ENCODE measurements around the gene CR2. TPM values are rescaled to one million over a fixed set of nuclear protein-coding genes. Genes with fewer than 3 reads are reported as not detected.
A peak's percentile ranks its signal among the peaks of the same experiment; 100 is the strongest.
"Not testable (repeated sequence)": the region's sequence is repeated elsewhere in the genome, so short reads cannot be mapped to it uniquely, and the experiment has no call there.

The CR2 gene
- total RNA-seq, 2 experiments from 2014 or later: not detected

GRCh38 chr1:207427832-207428585 is 26.1 kb upstream of the CR2 start:
- POLR2A ChIA-PET: no interaction called here
- no peak for DNase-seq
- Mint-ChIP-seq H3K27me3 (peaks cover 26% of the 10 kb centered on the region), H3K36me3 (ENCODE audit: low read depth) (no peaks in the 10 kb centered on the region), H3K4me3 (no peak overlapping the region), H3K9me3 (no peaks in the 10 kb centered on the region), H3K4me1 (no peaks in the 10 kb centered on the region), H3K27ac (no peak overlapping the region)
- CTCF ChIA-PET: no interaction called here

- Mint-ChIP-seq H3K27ac (no peak overlapping the region), H3K9me3 (no peaks in the 10 kb centered on the region), H3K27me3 (peaks cover 27% of the 10 kb centered on the region), H3K36me3 (ENCODE audit: low read depth) (no peaks in the 10 kb centered on the region), H3K4me1 (no peaks in the 10 kb centered on the region), H3K4me3 (no peak overlapping the region)
- POLR2A ChIA-PET: interaction anchor here (0.8 kb wide), 1 partner anchor 56 kb away, joined by 3 read pairs; no protein-coding TSS in a partner anchor
- CTCF ChIA-PET: interaction anchor here (0.7 kb wide), 1 partner anchor 964 kb away, joined by 3 read pairs; no protein-coding TSS in a partner anchor
- DNase-seq: no peak
These were observed 25.3 kb upstream of the CR2 start for GRCh38 chr1:207428783-207429182.

DNA sequence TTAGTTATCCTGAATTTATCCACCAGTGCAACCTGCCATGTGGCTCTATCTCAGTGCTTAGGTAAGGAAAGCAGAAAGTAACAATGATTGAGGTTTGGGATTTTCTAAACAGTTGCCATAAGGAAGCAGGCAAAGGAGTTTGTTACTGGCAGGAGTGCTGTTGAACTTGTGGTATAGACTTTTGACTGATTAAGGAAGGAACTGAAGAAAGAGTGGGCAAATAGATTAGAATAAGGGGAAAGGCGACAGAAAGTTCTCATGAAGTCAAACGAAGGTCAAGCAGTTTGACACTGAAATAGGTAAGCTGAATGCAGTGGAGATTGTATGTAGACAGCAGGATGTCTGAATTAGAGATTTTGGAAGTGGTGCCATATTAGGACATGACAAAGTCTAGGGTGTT is 24.2 kb upstream of the CR2 start:
- ChIA-PET POLR2A (no interaction called here), CTCF (no interaction called here)

DNA sequence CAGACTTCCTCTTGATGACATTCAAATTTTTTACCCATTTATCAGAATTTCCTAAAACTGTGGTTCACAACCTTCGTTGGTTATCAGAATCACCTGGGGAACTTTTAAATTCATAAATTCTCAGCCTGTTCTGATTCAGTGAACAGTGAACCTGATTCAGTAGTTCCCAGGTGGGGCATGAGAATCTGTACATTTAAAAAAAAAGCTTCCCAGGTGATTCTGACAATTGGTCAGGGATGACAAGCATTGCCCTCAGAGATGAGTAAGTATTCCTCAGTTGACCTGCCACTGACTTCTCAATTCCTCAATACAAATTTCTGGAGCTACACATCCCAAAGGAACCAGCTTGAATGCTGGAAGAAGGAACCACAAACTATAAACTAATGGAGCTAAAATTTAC is 23.5 kb upstream of the CR2 start:
- peaks cover 31% of the 10 kb centered on the region for H3K27me3 Mint-ChIP-seq
- no peaks in the 10 kb centered on the region for H3K9me3 Mint-ChIP-seq
- no peaks in the 10 kb centered on the region for H3K36me3 Mint-ChIP-seq (ENCODE audit: low read depth)
- ChIA-PET POLR2A (no interaction called here), CTCF (no interaction called here)
- no peak overlapping the region for H3K27ac Mint-ChIP-seq
- DNase-seq: no peak
- H3K4me3 Mint-ChIP-seq: no peak overlapping the region
- no peaks in the 10 kb centered on the region for H3K4me1 Mint-ChIP-seq

More for the DNA sequence above, 24.2 kb upstream of the CR2 start:
- Mint-ChIP-seq H3K27ac (no peak overlapping the region), H3K4me3 (no peak overlapping the region), H3K4me1 (no peaks in the 10 kb centered on the region), H3K9me3 (no peaks in the 10 kb centered on the region), H3K36me3 (ENCODE audit: low read depth) (no peaks in the 10 kb centered on the region), H3K27me3 (peaks cover 31% of the 10 kb centered on the region)
- no peak for DNase-seq

DNA sequence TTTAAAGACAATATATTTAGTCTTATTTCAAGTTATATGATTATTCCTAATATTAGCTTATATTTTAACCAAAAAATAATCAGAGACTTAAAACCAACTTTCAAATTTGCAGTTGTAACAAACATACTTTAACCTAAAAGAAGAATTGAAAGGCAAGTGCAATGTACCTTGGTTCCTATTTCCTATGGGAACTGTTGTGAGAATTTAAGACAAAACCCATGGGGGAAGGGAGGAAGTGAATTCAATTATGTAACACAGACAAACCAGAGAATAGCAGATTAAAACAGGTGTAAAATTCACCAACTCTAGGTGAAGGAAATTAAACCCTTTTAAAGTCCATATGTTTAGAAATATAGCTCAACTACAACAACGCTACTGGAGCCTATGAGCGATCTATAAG is 22.6 kb upstream of the CR2 start:
- no peaks in the 10 kb centered on the region for H3K36me3 Mint-ChIP-seq (ENCODE audit: low read depth)
- H3K4me3 Mint-ChIP-seq: no peak overlapping the region
- CTCF ChIA-PET: interaction anchor here (1.2 kb wide), 1 partner anchor 353 kb away, joined by 3 read pairs; no protein-coding TSS in a partner anchor
- POLR2A ChIA-PET: no interaction called here
- H3K9me3 Mint-ChIP-seq: no peaks in the 10 kb centered on the region
- H3K27ac Mint-ChIP-seq: no peak overlapping the region
- peaks cover 39% of the 10 kb centered on the region for H3K27me3 Mint-ChIP-seq
- DNase-seq: no peak
- no peaks in the 10 kb centered on the region for H3K4me1 Mint-ChIP-seq

DNA sequence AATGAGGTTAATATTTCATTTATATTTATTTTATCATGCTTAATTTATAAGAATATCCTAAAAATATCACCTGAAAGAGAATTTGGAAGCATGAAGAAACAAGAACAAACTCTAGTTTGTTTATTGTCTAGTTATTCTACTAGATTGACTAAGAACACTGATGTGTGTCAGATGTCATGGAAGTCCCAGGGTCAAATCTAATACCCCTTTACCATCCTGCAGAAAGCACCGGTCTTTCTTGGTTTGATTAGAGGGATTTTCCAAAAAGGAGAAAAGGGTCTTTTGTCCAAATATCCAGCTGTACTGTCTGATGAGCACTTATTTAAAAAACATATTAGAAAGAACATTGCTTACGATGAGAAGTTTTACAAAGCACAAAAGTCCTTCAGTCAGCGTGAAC is 20.7 kb upstream of the CR2 start:
- Mint-ChIP-seq H3K4me1 (no peaks in the 10 kb centered on the region), H3K27me3 (peaks cover 29% of the 10 kb centered on the region), H3K9me3 (no peaks in the 10 kb centered on the region), H3K27ac (no peak overlapping the region), H3K36me3 (ENCODE audit: low read depth) (no peaks in the 10 kb centered on the region), H3K4me3 (no peak overlapping the region)
- DNase-seq: no peak
- ChIA-PET POLR2A (no interaction called here), CTCF (no interaction called here)

DNA sequence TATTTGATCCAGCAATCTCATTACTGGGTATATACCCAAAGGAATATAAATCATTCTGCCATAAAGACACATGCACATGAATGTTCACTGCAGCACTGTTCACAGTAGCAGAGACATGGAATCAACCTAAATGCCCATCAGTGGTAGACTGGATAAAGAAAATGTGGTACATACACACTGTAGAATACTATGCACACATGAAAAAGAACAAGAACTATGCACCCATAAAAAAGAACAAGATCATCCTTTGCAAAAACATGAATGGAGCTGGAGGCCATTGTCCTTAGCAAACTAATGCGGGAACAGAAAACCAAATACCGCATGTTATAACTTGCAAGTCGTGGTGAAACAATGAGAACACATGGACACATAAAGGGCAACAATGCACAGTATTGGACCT is 17.4 kb upstream of the CR2 start:
- CTCF ChIA-PET; DNase-seq; H3K27ac Mint-ChIP-seq; H3K36me3 Mint-ChIP-seq (ENCODE audit: low read depth); H3K4me3 Mint-ChIP-seq; POLR2A ChIA-PET; H3K9me3 Mint-ChIP-seq; H3K4me1 Mint-ChIP-seq: not testable (repeated sequence)
- peaks cover 22% of the 10 kb centered on the region for H3K27me3 Mint-ChIP-seq

- CTCF ChIA-PET: no interaction called here
- Mint-ChIP-seq H3K4me3 (no peak overlapping the region), H3K9me3 (no peaks in the 10 kb centered on the region), H3K27me3 (peaks cover 22% of the 10 kb centered on the region), H3K27ac (no peak overlapping the region), H3K4me1 (no peaks in the 10 kb centered on the region), H3K36me3 (ENCODE audit: low read depth) (no peaks in the 10 kb centered on the region)
- no peak for DNase-seq
- POLR2A ChIA-PET: no interaction called here
These were observed 13.5 kb upstream of the CR2 start for GRCh38 chr1:207440626-207441025.

GRCh38 chr1:207444514-207445217 is 9.5 kb upstream of the CR2 start:
- no peak for DNase-seq
- ChIA-PET CTCF (no interaction called here), POLR2A (no interaction called here)
- Mint-ChIP-seq H3K4me3 (no peak overlapping the region), H3K9me3 (no peaks in the 10 kb centered on the region), H3K27me3 (peaks cover 17% of the 10 kb centered on the region), H3K36me3 (ENCODE audit: low read depth) (no peaks in the 10 kb centered on the region), H3K27ac (no peak overlapping the region), H3K4me1 (no peaks in the 10 kb centered on the region)

GRCh38 chr1:207453710-207454045 is 450 bp upstream of the CR2 start:
- no peak overlapping the region for H3K27ac Mint-ChIP-seq
- ChIA-PET CTCF (interaction anchor here (0.6 to 2.3 kb wide), 2 partner anchors 46 to 255 kb away, joined by 3 to 7 read pairs; no protein-coding TSS in a partner anchor), POLR2A (no interaction called here)
- H3K9me3 Mint-ChIP-seq: no peaks in the 10 kb centered on the region
- H3K27me3 Mint-ChIP-seq: peaks cover 38% of the 10 kb centered on the region
- H3K4me3 Mint-ChIP-seq: no peak overlapping the region
- H3K4me1 Mint-ChIP-seq: peaks cover 10% of the 10 kb centered on the region
- no peak for DNase-seq
- no peaks in the 10 kb centered on the region for H3K36me3 Mint-ChIP-seq (ENCODE audit: low read depth)

DNA sequence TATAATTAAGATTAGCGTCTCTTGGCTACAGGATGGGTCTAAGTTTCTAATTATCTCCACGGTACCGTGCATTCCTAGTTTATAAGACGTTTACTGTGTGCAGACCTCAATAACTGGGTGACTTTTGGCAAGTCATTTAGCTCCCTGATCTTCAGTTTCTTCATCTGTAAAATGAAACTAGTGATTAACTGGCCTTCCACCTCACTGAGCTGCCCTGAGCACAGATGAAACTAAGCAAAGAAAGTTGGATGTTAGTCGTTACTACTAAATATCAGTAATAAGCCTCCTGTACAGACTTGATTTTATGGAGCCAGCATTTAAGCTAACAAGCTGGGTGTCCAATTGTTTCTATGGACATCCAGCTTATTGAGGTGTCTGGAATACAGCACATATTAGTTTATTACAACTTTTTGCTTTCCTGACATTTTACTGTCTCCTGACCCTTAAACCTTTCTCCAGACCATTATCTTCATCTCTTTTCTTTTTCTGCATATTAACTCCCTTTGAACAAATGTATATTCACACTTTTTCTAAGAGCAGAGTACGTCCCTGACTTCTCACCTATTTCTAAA is 1.1 kb downstream of the CR2 start:
- H3K36me3 Mint-ChIP-seq (ENCODE audit: low read depth): no peaks in the 10 kb centered on the region
- H3K4me3 Mint-ChIP-seq: no peak overlapping the region
- ChIA-PET POLR2A (interaction anchor here (1.1 kb wide), 1 partner anchor 133 kb away, joined by 3 read pairs; no protein-coding TSS in a partner anchor), CTCF (interaction anchor here (0.6 to 2.3 kb wide), 3 partner anchors 41 to 135 kb away, joined by 3 to 7 read pairs (median 3); partner anchors contain the start of gene CR1)
- no peak for DNase-seq
- H3K9me3 Mint-ChIP-seq: no peaks in the 10 kb centered on the region
- no peak overlapping the region for H3K27ac Mint-ChIP-seq
- H3K27me3 Mint-ChIP-seq: peaks cover 31% of the 10 kb centered on the region
- peaks cover 16% of the 10 kb centered on the region for H3K4me1 Mint-ChIP-seq

GRCh38 chr1:207458414-207458813 is 4.3 kb downstream of the CR2 start:
- no peak for DNase-seq
- Mint-ChIP-seq H3K27me3 (peaks cover 6% of the 10 kb centered on the region), H3K9me3 (no peaks in the 10 kb centered on the region), H3K4me1 (peaks cover 21% of the 10 kb centered on the region), H3K36me3 (ENCODE audit: low read depth) (no peaks in the 10 kb centered on the region), H3K4me3 (no peak overlapping the region), H3K27ac (no peak overlapping the region)
- CTCF ChIA-PET: interaction anchor here (0.5 kb wide), 1 partner anchor 122 kb away, joined by 3 read pairs; no protein-coding TSS in a partner anchor
- POLR2A ChIA-PET: no interaction called here

DNA sequence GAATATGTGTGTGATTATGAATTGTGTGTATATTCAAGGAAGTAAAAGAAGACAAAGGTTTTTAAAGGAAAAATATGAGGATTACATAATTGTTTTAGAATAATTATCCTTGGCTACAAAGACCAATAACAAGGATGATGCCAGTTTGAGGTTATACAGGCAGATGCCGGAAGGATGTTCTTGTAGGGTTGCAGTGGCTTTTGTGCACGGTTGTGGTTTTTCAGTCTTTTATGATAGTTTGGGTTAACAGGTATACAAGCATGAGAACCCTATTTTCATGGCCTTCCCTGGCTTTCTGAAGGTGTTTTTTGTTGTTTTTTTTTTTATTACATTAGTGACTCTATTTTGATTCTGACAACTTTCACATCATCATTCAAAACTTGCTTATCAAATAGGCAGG is 4.9 kb downstream of the CR2 start:
- Mint-ChIP-seq H3K9me3 (no peaks in the 10 kb centered on the region), H3K36me3 (ENCODE audit: low read depth) (no peaks in the 10 kb centered on the region), H3K27ac (no peak overlapping the region), H3K4me1 (peaks cover 20% of the 10 kb centered on the region), H3K27me3 (peaks cover 5% of the 10 kb centered on the region), H3K4me3 (no peak overlapping the region)
- DNase-seq: peak; percentile 44
- CTCF ChIA-PET: no interaction called here
- POLR2A ChIA-PET: no interaction called here

All from activated CD4-positive, alpha-beta memory T cell treated with anti-CD3 and anti-CD28 coated beads, Interleukin-2, amount 10 ng/mL, durations not matched to agents 7 days and 5 days (primary cell).